ENCODE data around the gene RANBP1.

- TF ChIP-seq, protein P1, sequence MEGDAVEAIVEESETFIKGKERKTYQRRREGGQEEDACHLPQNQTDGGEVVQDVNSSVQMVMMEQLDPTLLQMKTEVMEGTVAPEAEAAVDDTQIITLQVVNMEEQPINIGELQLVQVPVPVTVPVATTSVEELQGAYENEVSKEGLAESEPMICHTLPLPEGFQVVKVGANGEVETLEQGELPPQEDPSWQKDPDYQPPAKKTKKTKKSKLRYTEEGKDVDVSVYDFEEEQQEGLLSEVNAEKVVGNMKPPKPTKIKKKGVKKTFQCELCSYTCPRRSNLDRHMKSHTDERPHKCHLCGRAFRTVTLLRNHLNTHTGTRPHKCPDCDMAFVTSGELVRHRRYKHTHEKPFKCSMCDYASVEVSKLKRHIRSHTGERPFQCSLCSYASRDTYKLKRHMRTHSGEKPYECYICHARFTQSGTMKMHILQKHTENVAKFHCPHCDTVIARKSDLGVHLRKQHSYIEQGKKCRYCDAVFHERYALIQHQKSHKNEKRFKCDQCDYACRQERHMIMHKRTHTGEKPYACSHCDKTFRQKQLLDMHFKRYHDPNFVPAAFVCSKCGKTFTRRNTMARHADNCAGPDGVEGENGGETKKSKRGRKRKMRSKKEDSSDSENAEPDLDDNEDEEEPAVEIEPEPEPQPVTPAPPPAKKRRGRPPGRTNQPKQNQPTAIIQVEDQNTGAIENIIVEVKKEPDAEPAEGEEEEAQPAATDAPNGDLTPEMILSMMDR (conservative IDR thresholded peaks at IDR 0.05; ENCODE audit: low read length) = no peak
- no peak for TF ChIP-seq EZH2phosphoT487 (IDR thresholded peaks at IDR 0.05; ENCODE audit: borderline replicate concordance, low read depth, low read length)
These were observed 1.9 kb downstream of the RANBP1 start for GRCh38 chr22:20117633-20118299.

Measured in OCI-LY7 (cell line).